PC-9 (cell line): ENCODE measurements around the gene CARD11.

Experiments used
- EZH2 ChIP-seq: fragments of 200-600 bp; sonication (generic); IDR thresholded peaks from 2 replicates; pipeline ENCODE4 v1.8.0; 2017; ENCODE audit warnings: antibody characterized with exemption, low read depth
- TF ChIP-seq, protein P1 (sequence below): fragments of 200-600 bp; sonication (generic); conservative IDR thresholded peaks from 2 replicates; pipeline ENCODE4 v1.6.1; 2017; ENCODE audit warnings: mixed run types, antibody characterized with exemption, mild to moderate bottlenecking, moderate library complexity

DNA sequence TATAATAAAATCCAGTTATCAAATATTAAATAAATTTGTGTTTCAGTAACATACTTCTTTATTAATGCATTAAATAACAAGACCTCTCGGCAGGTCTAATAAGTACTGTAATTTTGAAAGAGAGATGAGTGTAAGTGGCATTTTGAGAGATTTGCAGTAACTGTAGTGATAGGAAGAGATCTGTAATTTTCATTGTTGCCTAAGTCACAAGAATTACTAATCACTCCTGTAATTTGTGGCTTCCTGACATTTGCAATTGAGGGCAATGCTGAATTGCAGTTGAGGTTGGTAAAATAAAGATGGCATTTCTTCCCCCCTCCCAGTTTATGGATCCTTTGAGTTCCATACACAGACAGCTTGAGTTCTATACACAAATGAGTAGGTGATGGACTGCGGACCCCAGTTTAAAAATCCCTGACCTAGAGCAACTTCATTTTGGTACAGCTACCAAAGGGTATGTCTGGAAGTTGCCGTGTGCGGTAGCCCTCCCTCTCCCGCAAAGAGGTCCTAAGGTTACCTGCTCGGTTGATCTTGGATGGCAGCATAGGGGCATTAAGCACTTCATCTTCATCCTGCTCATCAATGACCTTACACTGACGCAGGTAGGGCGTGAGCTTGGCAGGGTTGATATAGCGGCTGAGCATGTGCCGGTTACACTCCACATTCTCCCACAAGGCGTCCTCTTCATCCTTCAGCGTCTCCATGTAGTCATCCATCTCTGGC lies 96.4 kb downstream of the CARD11 start:
- TF ChIP-seq, protein P1, sequence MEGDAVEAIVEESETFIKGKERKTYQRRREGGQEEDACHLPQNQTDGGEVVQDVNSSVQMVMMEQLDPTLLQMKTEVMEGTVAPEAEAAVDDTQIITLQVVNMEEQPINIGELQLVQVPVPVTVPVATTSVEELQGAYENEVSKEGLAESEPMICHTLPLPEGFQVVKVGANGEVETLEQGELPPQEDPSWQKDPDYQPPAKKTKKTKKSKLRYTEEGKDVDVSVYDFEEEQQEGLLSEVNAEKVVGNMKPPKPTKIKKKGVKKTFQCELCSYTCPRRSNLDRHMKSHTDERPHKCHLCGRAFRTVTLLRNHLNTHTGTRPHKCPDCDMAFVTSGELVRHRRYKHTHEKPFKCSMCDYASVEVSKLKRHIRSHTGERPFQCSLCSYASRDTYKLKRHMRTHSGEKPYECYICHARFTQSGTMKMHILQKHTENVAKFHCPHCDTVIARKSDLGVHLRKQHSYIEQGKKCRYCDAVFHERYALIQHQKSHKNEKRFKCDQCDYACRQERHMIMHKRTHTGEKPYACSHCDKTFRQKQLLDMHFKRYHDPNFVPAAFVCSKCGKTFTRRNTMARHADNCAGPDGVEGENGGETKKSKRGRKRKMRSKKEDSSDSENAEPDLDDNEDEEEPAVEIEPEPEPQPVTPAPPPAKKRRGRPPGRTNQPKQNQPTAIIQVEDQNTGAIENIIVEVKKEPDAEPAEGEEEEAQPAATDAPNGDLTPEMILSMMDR = no peak
- no peak for TF ChIP-seq EZH2
